HG03432 (cell line): ENCODE measurements around the gene SFXN1.

Experiments
- ATAC-seq: cut with Tn5 transposase; IDR thresholded peaks from one replicate; pipeline ENCODE4 v1.9.1; 2021; ENCODE audit warnings: mild to moderate bottlenecking, moderate library complexity; ENCODE audit not compliant: unreplicated experiment

Gene SFXN1

DNA sequence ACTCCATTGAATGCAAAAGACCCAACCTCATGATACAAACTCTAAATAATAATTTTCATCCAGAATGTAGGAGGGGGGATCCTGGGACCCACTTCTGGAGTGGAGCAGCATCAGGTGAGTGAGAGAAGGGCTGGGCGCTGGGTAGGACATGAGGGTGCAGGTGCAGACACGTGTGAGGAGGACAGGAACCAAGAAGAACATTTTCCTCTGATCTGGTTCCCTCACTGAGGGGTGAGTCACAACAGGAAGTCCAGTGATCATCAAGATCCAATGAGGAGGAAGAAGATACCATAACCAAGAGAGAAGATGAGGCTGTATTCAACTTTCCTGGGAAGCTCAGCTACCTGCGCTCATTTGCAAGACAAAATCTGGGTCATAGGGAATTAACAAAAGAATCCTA lies 57.4 kb downstream of the SFXN1 start:
- ATAC-seq = no peak

DNA sequence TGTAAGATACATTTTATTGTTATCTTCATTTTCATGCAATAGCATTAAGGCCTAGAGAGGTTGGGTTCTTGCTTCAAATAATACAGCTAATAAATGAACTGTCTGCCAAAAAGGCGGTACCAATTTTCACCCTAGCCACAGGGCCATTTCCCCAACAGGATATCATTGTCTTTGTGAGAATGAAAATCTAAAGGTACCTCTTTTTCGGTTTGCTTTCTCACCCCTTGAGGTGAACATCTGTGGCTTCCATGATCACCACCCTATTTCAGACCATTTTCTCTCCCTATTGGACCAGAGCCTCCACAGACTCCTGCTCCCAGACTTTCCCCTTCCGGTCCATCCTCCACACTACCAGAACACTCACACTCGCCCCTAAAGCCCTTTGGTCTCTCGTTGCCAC lies 60.2 kb downstream of the SFXN1 start:
- no peak for ATAC-seq

DNA sequence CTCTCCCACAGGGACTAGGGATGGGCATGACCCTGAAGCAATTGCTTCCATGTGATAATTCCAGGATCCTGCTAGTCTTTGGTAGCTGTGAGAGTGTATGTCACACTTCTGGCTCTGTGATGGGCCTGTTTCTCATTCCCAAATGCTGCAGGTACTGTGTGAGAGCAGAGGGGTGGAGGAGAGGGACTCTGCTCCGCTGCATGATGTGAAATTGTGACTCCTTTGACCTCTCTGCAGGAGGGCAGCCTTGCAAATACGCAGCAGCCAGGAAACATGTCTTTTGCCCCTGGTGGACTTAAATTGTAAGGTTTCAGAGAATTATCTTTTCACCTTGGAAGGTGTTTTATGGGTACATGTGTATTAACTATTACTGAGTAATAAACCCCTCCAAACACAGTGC lies 61.6 kb downstream of the SFXN1 start:
- no peak for ATAC-seq

GRCh38 chr5:175541264-175541663 lies 62.9 kb downstream of the SFXN1 start:
- no peak for ATAC-seq

DNA sequence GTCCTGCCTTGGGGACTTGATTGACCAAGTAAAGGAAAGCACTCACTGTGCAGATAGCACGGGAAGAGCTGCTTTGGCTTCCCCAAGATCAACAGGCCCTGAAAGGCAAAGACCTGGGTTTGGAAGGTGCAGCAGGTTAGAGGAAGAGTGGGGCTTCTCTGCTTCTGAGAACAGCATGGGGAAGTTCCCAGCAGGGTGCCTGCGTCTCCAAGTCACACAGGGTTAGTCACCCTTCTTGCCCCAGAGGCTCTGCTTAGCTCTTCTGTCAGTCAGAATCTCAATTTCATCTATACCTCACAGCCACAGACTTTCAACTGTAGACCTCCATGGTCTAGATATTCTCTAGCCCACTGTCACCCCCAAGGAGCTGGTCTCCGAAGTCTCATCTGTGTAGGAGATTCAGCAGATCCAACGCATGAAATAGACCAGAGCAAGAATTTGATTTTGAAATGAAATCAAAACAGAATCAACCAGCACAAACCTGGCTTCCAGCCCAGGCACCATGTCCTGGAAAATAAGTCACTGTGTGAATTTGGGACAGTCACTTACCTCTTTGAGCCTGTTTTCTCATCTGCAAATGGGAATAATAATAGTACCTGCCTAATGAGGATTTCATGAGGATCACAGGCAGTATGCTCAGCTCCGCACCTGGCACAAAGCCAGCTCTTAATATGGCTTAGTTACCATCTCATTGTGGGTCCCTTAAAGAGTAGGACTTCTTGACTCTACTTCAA lies 64.0 kb downstream of the SFXN1 start:
- ATAC-seq = no peak

DNA sequence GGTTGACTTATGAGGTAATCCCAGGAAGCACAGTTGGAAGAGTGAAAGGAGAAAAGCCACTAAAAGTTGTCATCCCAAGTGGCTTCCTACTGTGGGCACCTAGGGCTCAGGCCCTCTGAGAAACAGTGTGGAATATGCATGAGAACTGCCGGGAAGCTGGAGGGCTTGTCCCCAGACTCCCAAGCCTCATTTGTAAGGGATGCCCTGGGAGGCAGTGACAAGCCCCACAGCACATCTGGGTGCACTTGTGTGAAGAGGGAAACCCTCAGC lies 64.5 kb downstream of the SFXN1 start:
- no peak for ATAC-seq

- no peak for ATAC-seq
Observed at GRCh38 chr5:175544108-175544511, 65.8 kb downstream of the SFXN1 start.

- ATAC-seq = no peak
Observed at GRCh38 chr5:175544586-175544985, 66.2 kb downstream of the SFXN1 start.

DNA sequence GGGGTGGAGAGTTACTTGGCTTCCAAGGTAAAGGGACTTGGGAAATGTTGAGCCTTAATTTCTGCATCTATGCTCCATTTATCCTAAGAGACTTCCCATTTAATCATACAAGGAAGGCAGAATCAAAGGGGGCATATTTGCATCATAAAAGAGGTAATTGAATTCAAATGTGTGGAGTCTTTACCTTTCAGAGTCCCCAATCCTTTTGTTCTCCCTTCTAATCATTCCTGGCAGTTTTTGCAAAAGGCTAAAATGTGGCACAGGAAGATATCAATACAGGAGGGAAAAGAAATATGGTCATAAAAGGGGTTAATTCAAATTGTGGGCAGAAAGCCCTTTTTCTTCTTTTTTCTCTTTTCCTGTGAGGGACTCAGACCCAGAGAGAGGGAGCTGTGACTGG lies 69.5 kb downstream of the SFXN1 start:
- no peak for ATAC-seq

DNA sequence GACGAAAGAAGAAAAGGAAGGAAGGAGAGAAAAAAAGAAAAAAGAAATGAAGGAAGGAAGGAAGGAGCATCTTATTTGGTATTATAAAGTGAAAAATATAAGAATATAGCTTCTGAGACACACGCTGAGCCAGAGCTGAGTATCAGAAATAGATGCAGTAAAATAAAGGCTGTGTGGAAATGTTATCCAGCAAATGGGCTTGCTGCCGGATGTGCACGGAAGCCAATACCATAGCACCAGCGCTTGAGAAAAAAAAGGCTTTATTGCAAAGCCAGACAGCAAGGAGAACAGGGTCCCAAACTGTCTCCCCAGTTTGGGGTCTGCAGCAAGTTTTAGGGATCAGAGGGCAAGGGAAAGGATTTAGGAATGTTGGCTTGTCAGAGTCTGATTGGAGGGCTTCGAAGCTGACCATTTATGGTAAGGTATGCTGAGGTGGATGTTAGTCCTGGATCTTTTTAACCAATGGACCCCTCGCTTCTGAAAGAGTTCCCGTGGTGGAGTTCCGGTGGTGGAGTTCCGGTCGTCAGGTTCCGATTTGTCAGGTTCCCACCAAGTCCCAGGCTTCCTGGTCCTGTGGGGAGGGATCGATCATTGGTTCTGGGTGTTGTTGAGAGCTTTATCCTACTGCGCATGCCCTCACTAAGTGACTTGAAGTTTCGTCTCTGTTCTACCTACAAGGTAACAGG lies 70.4 kb downstream of the SFXN1 start:
- no peak for ATAC-seq

DNA sequence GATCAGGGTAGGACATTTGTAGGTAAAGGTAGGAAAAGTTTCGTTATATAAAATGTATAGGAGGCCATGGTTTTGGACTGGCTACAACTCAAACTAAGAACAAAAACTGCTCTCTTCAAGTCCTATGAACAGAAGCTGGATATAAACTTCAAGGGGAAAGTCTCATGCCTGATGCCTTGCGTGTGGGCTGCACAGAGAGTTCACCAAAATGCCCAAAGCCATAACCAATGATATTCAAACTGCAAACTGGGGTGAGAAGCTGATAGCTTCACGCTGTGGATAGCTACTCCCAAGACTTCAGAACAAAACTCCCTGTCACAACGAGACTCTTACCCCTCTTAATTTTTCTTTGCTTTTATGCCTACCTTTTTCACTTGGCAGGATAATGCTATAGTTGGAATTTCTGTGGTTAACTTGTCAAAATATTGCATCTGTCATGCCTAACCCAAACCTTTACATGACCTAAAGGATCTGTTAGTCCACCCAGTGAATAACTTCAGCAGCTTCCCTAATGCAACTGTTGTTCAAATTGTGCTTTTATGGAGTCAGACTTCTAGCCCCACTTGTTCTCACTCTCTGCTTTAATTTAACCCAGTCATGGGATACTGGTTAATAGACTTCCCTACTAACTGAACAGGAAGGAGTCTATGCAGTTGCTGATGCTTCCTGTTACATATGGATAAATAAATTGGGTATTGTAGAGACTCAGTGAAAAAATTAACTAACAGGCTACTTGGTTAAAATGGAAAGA lies 71.9 kb downstream of the SFXN1 start:
- ATAC-seq = no peak

DNA sequence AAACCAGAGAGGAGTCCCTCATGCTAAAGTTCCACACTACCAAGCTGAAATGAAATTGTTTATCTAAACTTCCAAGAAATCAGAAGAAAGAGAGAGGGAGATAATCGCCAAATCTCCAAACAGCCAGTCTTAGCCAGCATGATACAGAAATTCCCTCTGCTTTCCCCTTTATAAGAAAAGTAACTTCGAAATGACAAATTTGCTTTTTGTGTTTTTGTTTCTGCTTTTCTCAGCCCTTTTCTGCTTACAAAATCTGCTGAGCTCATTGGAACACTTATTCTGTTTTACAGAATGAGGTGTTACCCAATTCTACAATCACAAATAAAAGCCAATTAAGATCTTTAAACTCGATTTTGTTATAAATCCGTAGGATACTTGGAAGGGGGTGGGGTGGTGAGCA lies 72.9 kb downstream of the SFXN1 start:
- no peak for ATAC-seq

DNA sequence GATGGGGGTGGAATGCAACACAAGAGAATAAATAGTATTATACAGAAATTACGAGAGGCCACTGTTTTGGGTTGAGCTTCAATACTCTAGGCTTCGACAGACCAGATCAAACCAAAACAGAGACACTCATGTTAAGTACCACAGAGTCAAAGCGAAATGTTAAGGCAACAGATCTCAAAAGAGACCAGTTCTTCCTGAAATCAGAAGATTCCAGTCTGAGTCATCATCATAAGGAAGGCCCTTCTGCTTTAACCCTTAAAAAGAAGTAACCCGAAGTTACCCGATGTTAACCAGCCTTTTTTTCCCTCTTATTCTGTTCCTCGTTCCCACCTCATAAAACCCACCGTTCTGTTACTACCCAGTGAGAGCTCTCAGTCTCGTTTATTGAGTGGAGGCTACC lies 75.9 kb downstream of the SFXN1 start:
- ATAC-seq = no peak

DNA sequence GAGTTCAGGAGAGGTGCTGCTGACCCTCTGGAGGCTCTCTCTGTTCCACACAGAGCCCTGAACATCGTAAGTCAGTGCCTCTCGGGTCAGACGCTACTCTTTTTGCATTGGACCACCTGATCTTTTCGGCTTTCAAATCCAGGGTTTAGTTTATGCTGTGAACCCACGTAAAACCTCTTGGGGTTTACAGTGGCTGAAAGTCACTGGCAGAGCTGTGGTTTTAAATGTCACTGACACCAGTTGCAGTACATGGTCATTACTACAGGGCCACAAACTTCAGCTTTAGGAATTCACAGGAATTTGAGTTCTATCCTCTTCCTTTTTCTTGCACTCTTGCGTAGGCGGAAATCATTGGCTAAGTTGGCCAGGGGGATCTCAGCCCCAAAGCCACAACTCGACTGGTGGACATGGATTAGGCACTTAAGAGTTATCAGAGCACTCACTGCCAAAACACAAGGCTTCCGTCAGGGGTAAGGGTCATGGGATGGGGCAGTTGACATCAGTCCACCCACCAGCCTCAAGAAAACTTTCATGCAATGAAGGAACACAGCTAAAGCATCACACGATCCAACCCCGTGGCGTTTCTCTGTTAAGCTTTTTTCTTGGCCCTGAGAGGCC lies 76.9 kb downstream of the SFXN1 start:
- no peak for ATAC-seq

DNA sequence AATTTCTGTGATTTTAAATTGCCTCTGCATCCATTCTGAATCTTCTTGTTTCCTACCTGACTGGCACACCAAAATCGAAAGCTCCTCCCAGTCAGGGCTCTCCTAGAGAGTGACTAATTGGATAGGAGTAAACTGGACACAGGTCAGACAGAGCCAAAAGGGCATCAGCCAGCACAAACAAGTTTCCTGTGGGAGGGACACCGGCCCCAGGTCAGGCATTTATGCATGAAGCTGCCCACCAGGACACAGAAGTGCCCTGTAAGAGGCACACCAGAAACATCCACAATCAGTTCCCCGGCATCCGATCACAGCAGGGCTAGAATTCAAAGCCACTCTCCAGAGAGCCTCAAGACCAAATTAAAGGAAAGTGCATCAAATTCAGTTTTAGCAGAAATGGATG lies 78.4 kb downstream of the SFXN1 start:
- ATAC-seq = no peak

DNA sequence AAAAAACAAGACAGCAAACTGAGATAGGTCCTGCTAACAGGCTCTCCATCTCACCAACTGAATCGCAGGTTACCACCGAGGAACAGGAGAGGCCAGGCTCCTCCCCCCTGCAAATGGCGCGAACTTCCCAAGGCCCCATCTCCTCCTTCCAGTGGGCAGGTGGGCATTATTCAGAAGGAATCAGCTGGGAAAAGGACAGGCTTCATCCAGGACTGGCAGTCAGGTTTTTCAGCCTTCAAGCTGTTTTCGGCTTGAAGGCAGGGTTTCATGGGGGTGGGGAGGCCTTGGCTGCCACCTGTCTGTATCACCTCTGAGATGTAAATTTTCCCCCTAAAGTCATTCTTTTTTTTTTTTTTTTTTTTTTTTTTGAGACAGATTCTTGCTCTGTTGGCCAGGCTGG lies 79.4 kb downstream of the SFXN1 start:
- ATAC-seq = no peak

GRCh38 chr5:175558801-175559480 lies 80.6 kb downstream of the SFXN1 start:
- ATAC-seq = no peak

DNA sequence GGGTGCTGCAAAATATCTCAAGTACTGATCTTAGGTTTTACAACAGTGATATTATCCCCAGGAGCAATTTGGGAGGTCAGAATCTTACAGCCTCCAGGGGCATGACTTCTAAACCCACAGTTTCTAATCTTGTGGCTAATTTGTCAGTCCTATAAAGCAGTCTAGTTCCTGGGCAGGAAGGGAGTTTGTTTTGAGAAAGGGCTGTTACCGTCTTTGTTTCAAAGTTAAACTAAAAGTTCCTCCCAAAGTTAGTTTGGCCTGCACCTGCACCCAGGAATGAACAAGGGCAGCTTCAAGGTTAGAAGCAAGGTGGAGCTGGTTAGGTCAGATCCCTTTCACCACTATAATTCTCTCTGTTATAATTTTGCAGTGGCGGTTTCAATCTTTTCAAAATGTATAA lies 81.7 kb downstream of the SFXN1 start:
- no peak for ATAC-seq

GRCh38 chr5:175561085-175561484 lies 82.7 kb downstream of the SFXN1 start:
- ATAC-seq = no peak

- no peak for ATAC-seq
Observed at GRCh38 chr5:175564716-175565115, 86.4 kb downstream of the SFXN1 start.

DNA sequence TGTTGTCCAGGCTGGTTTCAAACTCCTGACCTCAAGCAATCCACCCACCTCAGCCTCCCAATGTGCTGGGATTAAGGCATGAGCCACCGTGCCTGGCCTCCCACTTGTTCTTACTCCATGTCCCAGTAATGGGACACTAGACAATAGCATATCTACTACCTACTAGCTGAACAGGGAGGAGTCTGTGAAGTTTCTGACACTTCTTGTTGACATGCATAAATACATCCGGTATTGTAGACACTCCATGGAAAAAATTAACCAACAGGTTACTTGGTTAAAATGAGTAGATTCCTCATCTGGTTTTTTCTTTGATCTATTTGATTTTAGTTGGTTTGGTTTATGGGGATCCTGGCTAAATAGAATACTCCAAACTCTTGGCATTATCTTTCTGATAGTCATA lies 88.3 kb downstream of the SFXN1 start:
- ATAC-seq = no peak
